ENCODE results near the gene PBX1.

Gene PBX1

GRCh38 chr1:164704954-164705353 is 146.0 kb downstream of the PBX1 start:
- DNase-seq = peak; percentile 60

- DNase-seq = no peak
Observed at GRCh38 chr1:164706606-164706987, 147.6 kb downstream of the PBX1 start.

- peak; percentile 28 for DNase-seq
Observed at GRCh38 chr1:164707868-164708331, 148.9 kb downstream of the PBX1 start.

GRCh38 chr1:164708596-164708995 is 149.6 kb downstream of the PBX1 start:
- DNase-seq = no peak

- peak; percentile 35 for DNase-seq
Observed at GRCh38 chr1:164709126-164709525, 150.1 kb downstream of the PBX1 start.

GRCh38 chr1:164709541-164710278 is 150.7 kb downstream of the PBX1 start:
- no peak for DNase-seq

- peak; percentile 99 for DNase-seq
Observed at GRCh38 chr1:164712131-164713036, 153.4 kb downstream of the PBX1 start.

GRCh38 chr1:164713456-164714207 is 154.6 kb downstream of the PBX1 start:
- DNase-seq = no peak

- DNase-seq = peak; percentile 77
Observed at GRCh38 chr1:164716992-164717703, 158.2 kb downstream of the PBX1 start.

- DNase-seq = no peak
Observed at GRCh38 chr1:164718821-164719220, 159.8 kb downstream of the PBX1 start.

- no peak for DNase-seq
Observed at GRCh38 chr1:164719676-164720439, 160.9 kb downstream of the PBX1 start.

GRCh38 chr1:164720440-164721227 is 161.7 kb downstream of the PBX1 start:
- DNase-seq = peak; percentile 75

GRCh38 chr1:164721228-164721496 is 162.2 kb downstream of the PBX1 start:
- DNase-seq = no peak

GRCh38 chr1:164723296-164723798 is 164.4 kb downstream of the PBX1 start:
- DNase-seq = no peak

- DNase-seq = peak; percentile 78
Observed at GRCh38 chr1:164725401-164725800, 166.4 kb downstream of the PBX1 start.

- DNase-seq = no peak
Observed at GRCh38 chr1:164726235-164726634, 167.3 kb downstream of the PBX1 start.

- peak; percentile 81 for DNase-seq
Observed at GRCh38 chr1:164728719-164729118, 169.7 kb downstream of the PBX1 start.

- no peak for DNase-seq
Observed at GRCh38 chr1:164731161-164731876, 172.3 kb downstream of the PBX1 start.

- no peak for DNase-seq
Observed at GRCh38 chr1:164733070-164733469, 174.1 kb downstream of the PBX1 start.

- no peak for DNase-seq
Observed at GRCh38 chr1:164733734-164734133, 174.8 kb downstream of the PBX1 start.

Measured in hematopoietic multipotent progenitor cell treated with erythropoietin and hydrocortisone succinate and interleukin-3 and kit ligand, for 4 days (in vitro differentiated cells).